Transverse colon (tissue), 3 donors: ENCODE results near the gene CALCB.

Source experiments
- POLR2A ChIP-seq: fragments of 450-650 bp; IDR thresholded peaks from one replicate; pipeline ENCODE4 v1.6.1; 2016; ENCODE audit warnings: antibody characterized with exemption, mild to moderate bottlenecking, moderate library complexity
- TF ChIP-seq, protein P1 (sequence below), 5 experiments: fragments of 200-600 bp in 3 of 5; fragments of 450-650 bp in 2 of 5; sonication (generic) in 3 of 5; IDR thresholded peaks; 1 replicate in 2 of 5; 2 replicates in 3 of 5; pipeline ENCODE4 v1.5.1; 2016 to 2017; ENCODE audit warnings: antibody characterized with exemption in 5 of 5, inconsistent platforms in 3 of 5, mild to moderate bottlenecking in 2 of 5, moderate library complexity in 1 of 5

DNA sequence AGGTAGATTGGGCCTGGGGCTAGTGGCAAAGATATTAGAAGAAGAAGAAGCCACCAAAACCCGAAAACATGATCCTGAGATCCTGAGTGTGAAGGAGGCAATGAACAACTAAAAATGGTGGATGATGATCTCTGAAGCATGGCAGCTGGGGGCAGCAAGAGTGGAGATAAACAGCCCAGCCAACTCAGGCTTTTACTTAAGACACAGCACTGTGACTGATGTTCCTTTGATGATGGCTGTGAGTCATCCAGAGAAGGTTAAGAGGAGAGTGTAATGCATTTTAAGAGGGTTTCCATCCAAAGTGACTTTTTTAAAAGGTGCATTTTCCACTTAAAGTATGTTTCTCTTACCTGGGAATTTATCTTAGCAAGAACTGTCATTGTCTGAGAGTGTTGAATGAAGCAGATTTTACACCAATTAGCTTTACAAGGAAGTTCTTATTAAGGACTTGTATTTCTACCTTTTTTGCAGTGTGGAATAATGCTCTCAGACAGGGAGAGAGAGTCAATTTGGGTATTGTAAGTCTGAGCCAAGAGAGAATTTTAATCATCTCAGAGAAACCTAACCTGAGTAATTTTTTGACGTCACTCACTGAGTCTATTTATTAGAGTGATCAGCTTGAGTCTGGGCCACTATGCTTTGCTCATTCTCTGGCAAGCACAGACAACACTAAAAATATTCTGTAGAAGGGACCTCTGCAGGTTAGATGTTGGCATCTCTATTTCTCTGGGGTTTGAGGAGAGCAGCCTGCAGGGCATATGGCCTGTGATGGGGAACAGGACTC is 14.1 kb upstream of the CALCB start:
- TF ChIP-seq, protein P1, sequence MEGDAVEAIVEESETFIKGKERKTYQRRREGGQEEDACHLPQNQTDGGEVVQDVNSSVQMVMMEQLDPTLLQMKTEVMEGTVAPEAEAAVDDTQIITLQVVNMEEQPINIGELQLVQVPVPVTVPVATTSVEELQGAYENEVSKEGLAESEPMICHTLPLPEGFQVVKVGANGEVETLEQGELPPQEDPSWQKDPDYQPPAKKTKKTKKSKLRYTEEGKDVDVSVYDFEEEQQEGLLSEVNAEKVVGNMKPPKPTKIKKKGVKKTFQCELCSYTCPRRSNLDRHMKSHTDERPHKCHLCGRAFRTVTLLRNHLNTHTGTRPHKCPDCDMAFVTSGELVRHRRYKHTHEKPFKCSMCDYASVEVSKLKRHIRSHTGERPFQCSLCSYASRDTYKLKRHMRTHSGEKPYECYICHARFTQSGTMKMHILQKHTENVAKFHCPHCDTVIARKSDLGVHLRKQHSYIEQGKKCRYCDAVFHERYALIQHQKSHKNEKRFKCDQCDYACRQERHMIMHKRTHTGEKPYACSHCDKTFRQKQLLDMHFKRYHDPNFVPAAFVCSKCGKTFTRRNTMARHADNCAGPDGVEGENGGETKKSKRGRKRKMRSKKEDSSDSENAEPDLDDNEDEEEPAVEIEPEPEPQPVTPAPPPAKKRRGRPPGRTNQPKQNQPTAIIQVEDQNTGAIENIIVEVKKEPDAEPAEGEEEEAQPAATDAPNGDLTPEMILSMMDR (IDR thresholded peaks at IDR 0.05): no peak
- TF ChIP-seq POLR2A: no peak
